Measurements from ENCODE around the gene TSHB. TPM values are rescaled to one million over a fixed set of nuclear protein-coding genes. Genes with fewer than 3 reads are reported as not detected.
A peak's percentile ranks its signal among the peaks of the same experiment; 100 is the strongest.

The TSHB gene
- total RNA-seq, 1 donor: not detected

DNA sequence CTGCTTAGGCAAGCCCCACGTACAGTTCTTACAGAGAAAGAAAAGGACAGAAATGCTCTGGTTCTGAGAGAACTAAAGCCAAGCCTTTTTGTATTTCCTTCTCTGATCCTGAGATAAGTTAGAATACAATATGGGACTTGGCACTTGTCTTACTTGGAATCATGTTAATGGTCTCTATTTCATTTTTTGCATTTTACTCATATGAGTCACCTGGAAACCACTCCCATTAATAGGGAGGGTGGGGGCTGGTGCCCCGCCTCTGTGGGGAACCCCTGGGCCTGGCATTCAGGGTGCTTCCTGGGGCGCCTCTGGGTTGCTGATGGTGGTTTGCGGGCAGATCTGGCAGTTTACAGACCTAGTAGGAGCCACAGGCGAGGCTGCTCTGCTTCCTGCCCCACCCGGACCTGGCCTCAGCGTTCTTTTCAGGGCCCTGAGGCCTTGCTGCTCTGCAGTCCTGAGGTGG is 32.9 kb downstream of the TSHB start:
- no peaks in the 10 kb centered on the region for H3K79me2 ChIP-seq (ENCODE audit: insufficient read depth, low read length)
- H4K20me1 ChIP-seq (ENCODE audit: insufficient read depth, low read length): no peaks in the 10 kb centered on the region
- no peaks in the 10 kb centered on the region for H3K9me3 ChIP-seq (ENCODE audit: low read depth, low read length)
- H3K4me2 ChIP-seq (ENCODE audit: insufficient read depth, low read length): no peak overlapping the region
- peaks cover 19% of the 10 kb centered on the region for H3K4me1 ChIP-seq (ENCODE audit: insufficient read depth, low read length)
- no peak for DNase-seq (ENCODE audit: insufficient read length, low spot score, missing footprints)
- H3K4me3 ChIP-seq (ENCODE audit: insufficient read depth, low read length): no peak overlapping the region
- H3K27ac ChIP-seq (ENCODE audit: low read depth, low read length): peak overlapping the region; percentile 44
- no peaks in the 10 kb centered on the region for H3K36me3 ChIP-seq (ENCODE audit: insufficient read depth, low read length)
- H2AFZ ChIP-seq (ENCODE audit: low read length): no peak overlapping the region
- H3K27me3 ChIP-seq (ENCODE audit: insufficient read depth, low read length): no peaks in the 10 kb centered on the region
- TF ChIP-seq CTCF (IDR thresholded peaks at IDR 0.05; ENCODE audit: extremely low read depth, low read depth, low read length): no peak

GRCh38 chr1:115063228-115063901 is 33.7 kb downstream of the TSHB start:
- no peak overlapping the region for H3K27ac ChIP-seq (ENCODE audit: low read depth, low read length)
- no peaks in the 10 kb centered on the region for H3K79me2 ChIP-seq (ENCODE audit: insufficient read depth, low read length)
- peaks cover 24% of the 10 kb centered on the region for H3K4me1 ChIP-seq (ENCODE audit: insufficient read depth, low read length)
- H3K4me2 ChIP-seq (ENCODE audit: insufficient read depth, low read length): no peak overlapping the region
- DNase-seq (ENCODE audit: insufficient read length, low spot score, missing footprints): no peak
- H3K9me3 ChIP-seq (ENCODE audit: low read depth, low read length): no peaks in the 10 kb centered on the region
- no peaks in the 10 kb centered on the region for H3K36me3 ChIP-seq (ENCODE audit: insufficient read depth, low read length)
- no peak overlapping the region for H2AFZ ChIP-seq (ENCODE audit: low read length)
- H3K4me3 ChIP-seq (ENCODE audit: insufficient read depth, low read length): no peak overlapping the region
- no peak for TF ChIP-seq CTCF (IDR thresholded peaks at IDR 0.05; ENCODE audit: extremely low read depth, low read depth, low read length)
- H4K20me1 ChIP-seq (ENCODE audit: insufficient read depth, low read length): no peaks in the 10 kb centered on the region
- no peaks in the 10 kb centered on the region for H3K27me3 ChIP-seq (ENCODE audit: insufficient read depth, low read length)

GRCh38 chr1:115064461-115064860 is 34.8 kb downstream of the TSHB start:
- TF ChIP-seq CTCF (IDR thresholded peaks at IDR 0.05; ENCODE audit: extremely low read depth, low read depth, low read length): no peak

DNA sequence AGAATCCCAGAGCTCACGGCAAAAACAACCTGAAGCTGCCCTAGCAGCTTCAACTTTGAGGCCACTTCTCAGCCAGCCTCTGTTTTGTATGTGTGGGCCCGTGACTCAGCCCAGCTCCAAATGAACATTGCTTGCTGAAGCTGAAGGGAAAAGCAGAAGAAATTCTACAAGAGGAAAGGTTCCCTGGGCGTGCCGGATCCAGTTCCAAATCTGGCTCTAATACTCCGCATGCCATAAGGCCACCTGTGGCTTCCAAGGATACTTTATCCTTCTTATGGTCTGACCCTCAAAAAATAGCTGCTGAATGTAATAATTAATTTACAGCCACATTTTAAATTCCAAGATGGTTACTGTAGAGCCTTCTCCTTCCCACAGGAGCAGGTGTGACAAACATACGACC is 35.4 kb downstream of the TSHB start:
- H3K4me2 ChIP-seq (ENCODE audit: insufficient read depth, low read length): no peak overlapping the region
- H3K27ac ChIP-seq (ENCODE audit: low read depth, low read length): no peak overlapping the region
- no peaks in the 10 kb centered on the region for H3K9me3 ChIP-seq (ENCODE audit: low read depth, low read length)
- no peak for TF ChIP-seq CTCF (IDR thresholded peaks at IDR 0.05; ENCODE audit: extremely low read depth, low read depth, low read length)
- no peak overlapping the region for H3K4me3 ChIP-seq (ENCODE audit: insufficient read depth, low read length)
- no peaks in the 10 kb centered on the region for H3K36me3 ChIP-seq (ENCODE audit: insufficient read depth, low read length)
- no peaks in the 10 kb centered on the region for H3K79me2 ChIP-seq (ENCODE audit: insufficient read depth, low read length)
- H3K27me3 ChIP-seq (ENCODE audit: insufficient read depth, low read length): no peaks in the 10 kb centered on the region
- no peaks in the 10 kb centered on the region for H4K20me1 ChIP-seq (ENCODE audit: insufficient read depth, low read length)
- peaks cover 40% of the 10 kb centered on the region for H3K4me1 ChIP-seq (ENCODE audit: insufficient read depth, low read length)
- DNase-seq (ENCODE audit: insufficient read length, low spot score, missing footprints): no peak
- no peak overlapping the region for H2AFZ ChIP-seq (ENCODE audit: low read length)

More at GRCh38 chr1:115064461-115064860, 34.8 kb downstream of the TSHB start:
- Histone ChIP-seq H3K9me3 (ENCODE audit: low read depth, low read length) (no peaks in the 10 kb centered on the region), H3K36me3 (ENCODE audit: insufficient read depth, low read length) (no peaks in the 10 kb centered on the region), H3K4me3 (ENCODE audit: insufficient read depth, low read length) (no peak overlapping the region), H2AFZ (ENCODE audit: low read length) (no peak overlapping the region), H3K27me3 (ENCODE audit: insufficient read depth, low read length) (no peaks in the 10 kb centered on the region), H4K20me1 (ENCODE audit: insufficient read depth, low read length) (no peaks in the 10 kb centered on the region), H3K4me1 (ENCODE audit: insufficient read depth, low read length) (peaks cover 35% of the 10 kb centered on the region), H3K79me2 (ENCODE audit: insufficient read depth, low read length) (no peaks in the 10 kb centered on the region), H3K4me2 (ENCODE audit: insufficient read depth, low read length) (no peak overlapping the region), H3K27ac (ENCODE audit: low read depth, low read length) (no peak overlapping the region)
- no peak for DNase-seq (ENCODE audit: insufficient read length, low spot score, missing footprints)
